ENCODE data around the gene PLK2. TPM values are rescaled to one million over a fixed set of nuclear protein-coding genes. Genes with fewer than 3 reads are reported as not detected.
A peak's percentile ranks its signal among the peaks of the same experiment; 100 is the strongest.

The PLK2 gene
- total and polyA plus RNA-seq, 2 of the 4 experiments (the other 2 are of a cell fraction): 129 to 337 TPM

- intact Hi-C loops (cut with micrococcal nuclease): loop anchor here (5.0 kb wide), 4 partner anchors 133 to 393 kb away; no protein-coding TSS in a partner anchor
- H3K79me1 ChIP-seq (ENCODE audit: low read depth in 1 of 2, low read length in 2 of 2): peaks cover 25 to 44% of the 10 kb centered on the region in 2 experiments
- POLR2A ChIA-PET (ENCODE audit: unreplicated experiment): interaction anchor here (1.6 kb wide), 1 partner anchor 567 kb away, joined by 5 read pairs; no protein-coding TSS in a partner anchor
Observed at GRCh38 chr5:58455066-58455465, 4.8 kb downstream of the PLK2 start.

More at GRCh38 chr5:58455066-58455465, 4.8 kb downstream of the PLK2 start:
- Histone ChIP-seq H2BK15ac (ENCODE audit: low read depth, low read length) (no peak overlapping the region), H2AFZ (replicated peaks; ENCODE audit: low read length, poor library complexity) (no peak overlapping the region), H3K18ac (ENCODE audit: low read depth, low read length) (no peak overlapping the region), H2AK5ac (ENCODE audit: low read depth, low read length) (no peak overlapping the region), H2BK120ac (ENCODE audit: low read depth, low read length) (no peak overlapping the region), H4K20me1 (ENCODE audit: insufficient read depth, low read length) (peaks cover 63% of the 10 kb centered on the region), H3K14ac (replicated peaks; ENCODE audit: low read depth, low read length) (peak overlapping the region; percentile 18; the same call in 1 of the 2 replicates), H3K56ac (ENCODE audit: extremely low read depth, insufficient read depth, low read length) (no peak overlapping the region), H3K36me3 (ENCODE audit: control insufficient read depth, insufficient read depth, low read length) (peaks cover 58% of the 10 kb centered on the region), H4K91ac (ENCODE audit: insufficient read depth, low read depth, low read length) (no peak overlapping the region), H4K5ac (ENCODE audit: low read depth, low read length) (no peak overlapping the region), H3K4ac (ENCODE audit: low read depth, low read length) (no peak overlapping the region), H2BK20ac (ENCODE audit: low read depth, low read length) (no peak overlapping the region), H2BK5ac (ENCODE audit: low read depth, low read length, poor library complexity, severe bottlenecking) (no peak overlapping the region), H3K4me3 (ENCODE audit: insufficient read depth, low read depth, low read length) (no peak overlapping the region; the same call in 1 of the 2 replicates), H3K23ac (ENCODE audit: low read depth, low read length) (no peak overlapping the region), H2AK9ac (replicated peaks; ENCODE audit: low read depth, low read length, poor library complexity) (no peak overlapping the region), H4K8ac (ENCODE audit: low read depth in 2 of 2, low read length in 2 of 2) (no peak overlapping the region), H3K9me1 (ENCODE audit: insufficient read depth, low read length) (peaks cover 5% of the 10 kb centered on the region; the same call in 1 of the 2 replicates), H3K9me3 (ENCODE audit: control insufficient read depth, insufficient read depth, low read length) (no peaks in the 10 kb centered on the region), H3K4me1 (ENCODE audit: control insufficient read depth, insufficient read depth, low read length) (peaks cover 2% of the 10 kb centered on the region; the same call in 1 of the 2 replicates), H3K27me3 (ENCODE audit: control insufficient read depth, insufficient read depth, low read length) (no peaks in the 10 kb centered on the region), H3K27ac (ENCODE audit: insufficient read depth, low read length) (no peak overlapping the region), H3K4me2 (ENCODE audit: low read depth, low read length) (peak overlapping the region; percentile 69; the same call in 1 of the 2 replicates), H3K9ac (ENCODE audit: low read depth, low read length) (peak overlapping the region; percentile 35; the same call in 1 of the 2 replicates)
- in situ Hi-C loops (cut with MboI; ENCODE audit: low sequenced_read_pairs): loop anchor here (5.0 to 25.0 kb wide), 3 partner anchors 673 to 1543 kb away; partner anchors contain the start of gene SETD9
- TF ChIP-seq FOS (IDR thresholded peaks at IDR 0.05; ENCODE audit: low read depth, low read length) (no peak), MAZ (IDR thresholded peaks at IDR 0.05; ENCODE audit: borderline replicate concordance, low read depth, low read length) (no peak), RFX5 (IDR thresholded peaks at IDR 0.05; ENCODE audit: low read depth, low read length) (no peak), CHD1 (IDR thresholded peaks at IDR 0.05; ENCODE audit: low read depth, low read length) (no peak), NFE2L2 (IDR thresholded peaks at IDR 0.05; ENCODE audit: low read depth, low read length) (no peak), MXI1 (IDR thresholded peaks at IDR 0.05; ENCODE audit: borderline replicate concordance, low read depth, low read length) (no peak)
- ATAC-seq (ENCODE audit: low read depth) (no peak), DNase-seq (peak; percentile 55)
- no TSS peak for BruUV-seq (replicated peaks)
- dilution Hi-C loops (cut with HindIII; ENCODE audit: low sequenced_read_pairs, unreplicated experiment): no loop called here
- CTCF ChIA-PET: no interaction called here
- WGBS, 2 experiments (ENCODE audit: extremely low coverage in 2 of 2, insufficient read length in 1 of 2): 50% methylated on average over 3 of the region's 5 CpGs; no CpG with 5 or more reads in 1 of the 2 experiments

Measured in IMR-90 (cell line).